PFSK-1 (cell line): ENCODE measurements around the gene CHRNG.

ENCODE experiments used
- FOXP2 ChIP-seq: optimal IDR thresholded peaks from 2 replicates; pipeline ENCODE3; 2011; ENCODE audit warnings: borderline replicate concordance, control low read depth, inconsistent platforms; ENCODE audit not compliant: insufficient read depth; ENCODE audit errors: extremely low read length, extremely low read depth
- POLR2AphosphoS5 ChIP-seq: IDR thresholded peaks from 2 replicates; pipeline ENCODE4 v1.6.1; 2012; ENCODE audit warnings: low read depth, mild to moderate bottlenecking, control low read depth, low read length, moderate library complexity
- SIN3A ChIP-seq: IDR thresholded peaks from 2 replicates; pipeline ENCODE4 v1.6.1; 2012; ENCODE audit warnings: mild to moderate bottlenecking, low read length, moderate library complexity, borderline replicate concordance; ENCODE audit not compliant: insufficient read depth
- TAF1 ChIP-seq: IDR thresholded peaks from 2 replicates; pipeline ENCODE4 v1.6.1; 2012; ENCODE audit warnings: low read length, control low read depth, borderline replicate concordance; ENCODE audit not compliant: insufficient read depth
- TF ChIP-seq, protein P1 (sequence below), 2 experiments: IDR thresholded peaks; 2 replicates each; pipeline versions ENCODE4 v1.6.1 to v1.8.0; 2011 to 2012; ENCODE audit warnings: low read depth in 2 of 2, low read length in 2 of 2, control low read depth in 1 of 2, inconsistent platforms in 1 of 2, mild to moderate bottlenecking in 1 of 2, moderate library complexity in 1 of 2; ENCODE audit not compliant: insufficient read depth in 1 of 2

DNA sequence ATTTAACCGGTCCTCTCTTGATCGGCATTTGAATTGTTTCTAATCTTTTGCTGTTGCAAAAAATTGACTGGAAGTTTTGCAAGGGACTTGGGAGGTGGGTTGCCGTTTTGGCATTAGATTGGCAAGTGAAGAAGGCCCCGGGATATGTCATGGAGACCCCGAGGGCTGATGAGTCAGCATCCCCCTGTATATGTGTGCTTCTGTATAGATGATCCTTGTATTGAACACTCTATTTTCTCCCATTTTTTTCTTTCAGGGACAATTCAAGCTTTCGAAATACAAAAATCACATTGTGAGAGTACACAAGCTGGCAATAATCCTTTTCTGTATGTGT, 41.1 kb downstream of the CHRNG start:
- TF ChIP-seq SIN3A (no peak), POLR2AphosphoS5 (no peak), TAF1 (no peak), FOXP2 (no peak)
- TF ChIP-seq, protein P1, sequence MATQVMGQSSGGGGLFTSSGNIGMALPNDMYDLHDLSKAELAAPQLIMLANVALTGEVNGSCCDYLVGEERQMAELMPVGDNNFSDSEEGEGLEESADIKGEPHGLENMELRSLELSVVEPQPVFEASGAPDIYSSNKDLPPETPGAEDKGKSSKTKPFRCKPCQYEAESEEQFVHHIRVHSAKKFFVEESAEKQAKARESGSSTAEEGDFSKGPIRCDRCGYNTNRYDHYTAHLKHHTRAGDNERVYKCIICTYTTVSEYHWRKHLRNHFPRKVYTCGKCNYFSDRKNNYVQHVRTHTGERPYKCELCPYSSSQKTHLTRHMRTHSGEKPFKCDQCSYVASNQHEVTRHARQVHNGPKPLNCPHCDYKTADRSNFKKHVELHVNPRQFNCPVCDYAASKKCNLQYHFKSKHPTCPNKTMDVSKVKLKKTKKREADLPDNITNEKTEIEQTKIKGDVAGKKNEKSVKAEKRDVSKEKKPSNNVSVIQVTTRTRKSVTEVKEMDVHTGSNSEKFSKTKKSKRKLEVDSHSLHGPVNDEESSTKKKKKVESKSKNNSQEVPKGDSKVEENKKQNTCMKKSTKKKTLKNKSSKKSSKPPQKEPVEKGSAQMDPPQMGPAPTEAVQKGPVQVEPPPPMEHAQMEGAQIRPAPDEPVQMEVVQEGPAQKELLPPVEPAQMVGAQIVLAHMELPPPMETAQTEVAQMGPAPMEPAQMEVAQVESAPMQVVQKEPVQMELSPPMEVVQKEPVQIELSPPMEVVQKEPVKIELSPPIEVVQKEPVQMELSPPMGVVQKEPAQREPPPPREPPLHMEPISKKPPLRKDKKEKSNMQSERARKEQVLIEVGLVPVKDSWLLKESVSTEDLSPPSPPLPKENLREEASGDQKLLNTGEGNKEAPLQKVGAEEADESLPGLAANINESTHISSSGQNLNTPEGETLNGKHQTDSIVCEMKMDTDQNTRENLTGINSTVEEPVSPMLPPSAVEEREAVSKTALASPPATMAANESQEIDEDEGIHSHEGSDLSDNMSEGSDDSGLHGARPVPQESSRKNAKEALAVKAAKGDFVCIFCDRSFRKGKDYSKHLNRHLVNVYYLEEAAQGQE (IDR thresholded peaks at IDR 0.05; ENCODE audit: insufficient read depth in 1 of 2, low read depth in 2 of 2, low read length in 2 of 2) = no peak
